ENCODE measurements around the gene KCNC1.

The KCNC1 gene

DNA sequence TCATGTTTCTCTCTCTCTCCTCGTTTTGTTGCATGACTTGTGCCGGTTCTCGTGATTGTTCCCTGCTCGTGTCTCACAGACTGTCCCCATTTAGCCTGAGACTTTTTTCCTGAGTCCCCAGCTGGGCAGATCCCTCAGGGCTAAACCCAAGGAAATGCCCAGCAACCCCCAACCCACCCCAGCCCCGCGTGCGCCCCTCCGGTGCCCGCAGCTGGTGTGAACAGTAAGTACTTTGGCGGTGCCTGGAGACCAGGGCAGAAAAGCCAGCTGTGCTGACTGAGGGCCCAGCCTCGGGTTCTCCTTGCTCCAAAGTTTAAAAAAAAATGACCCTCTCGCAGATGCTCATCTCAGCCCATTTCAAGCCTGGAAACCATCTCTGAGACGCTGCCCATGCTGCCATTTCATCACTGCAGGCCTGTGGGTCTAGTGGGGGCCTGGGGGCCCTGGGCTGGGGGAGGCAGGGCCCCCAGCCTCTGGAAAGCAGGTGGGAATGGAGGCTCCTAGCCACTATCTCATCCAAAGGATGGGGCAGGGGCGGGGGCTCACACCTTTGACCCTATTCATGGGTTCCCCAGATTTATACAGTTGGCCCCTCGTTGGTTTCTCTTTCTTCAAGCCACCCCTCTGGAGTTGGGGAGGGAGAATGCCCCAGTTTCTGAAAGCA, 41.8 kb downstream of the KCNC1 start:
- TF ChIP-seq SIN3A (IDR thresholded peaks at IDR 0.05; ENCODE audit: borderline replicate concordance, insufficient read depth, low read length) (no peak), POLR2AphosphoS5 (IDR thresholded peaks at IDR 0.05; ENCODE audit: low read depth, low read length) (no peak), TAF1 (IDR thresholded peaks at IDR 0.05; ENCODE audit: borderline replicate concordance, insufficient read depth, low read length) (no peak), FOXP2 (optimal IDR thresholded peaks at IDR 0.05; ENCODE audit: borderline replicate concordance, extremely low read depth, extremely low read length, insufficient read depth) (no peak)
- TF ChIP-seq, protein P1, sequence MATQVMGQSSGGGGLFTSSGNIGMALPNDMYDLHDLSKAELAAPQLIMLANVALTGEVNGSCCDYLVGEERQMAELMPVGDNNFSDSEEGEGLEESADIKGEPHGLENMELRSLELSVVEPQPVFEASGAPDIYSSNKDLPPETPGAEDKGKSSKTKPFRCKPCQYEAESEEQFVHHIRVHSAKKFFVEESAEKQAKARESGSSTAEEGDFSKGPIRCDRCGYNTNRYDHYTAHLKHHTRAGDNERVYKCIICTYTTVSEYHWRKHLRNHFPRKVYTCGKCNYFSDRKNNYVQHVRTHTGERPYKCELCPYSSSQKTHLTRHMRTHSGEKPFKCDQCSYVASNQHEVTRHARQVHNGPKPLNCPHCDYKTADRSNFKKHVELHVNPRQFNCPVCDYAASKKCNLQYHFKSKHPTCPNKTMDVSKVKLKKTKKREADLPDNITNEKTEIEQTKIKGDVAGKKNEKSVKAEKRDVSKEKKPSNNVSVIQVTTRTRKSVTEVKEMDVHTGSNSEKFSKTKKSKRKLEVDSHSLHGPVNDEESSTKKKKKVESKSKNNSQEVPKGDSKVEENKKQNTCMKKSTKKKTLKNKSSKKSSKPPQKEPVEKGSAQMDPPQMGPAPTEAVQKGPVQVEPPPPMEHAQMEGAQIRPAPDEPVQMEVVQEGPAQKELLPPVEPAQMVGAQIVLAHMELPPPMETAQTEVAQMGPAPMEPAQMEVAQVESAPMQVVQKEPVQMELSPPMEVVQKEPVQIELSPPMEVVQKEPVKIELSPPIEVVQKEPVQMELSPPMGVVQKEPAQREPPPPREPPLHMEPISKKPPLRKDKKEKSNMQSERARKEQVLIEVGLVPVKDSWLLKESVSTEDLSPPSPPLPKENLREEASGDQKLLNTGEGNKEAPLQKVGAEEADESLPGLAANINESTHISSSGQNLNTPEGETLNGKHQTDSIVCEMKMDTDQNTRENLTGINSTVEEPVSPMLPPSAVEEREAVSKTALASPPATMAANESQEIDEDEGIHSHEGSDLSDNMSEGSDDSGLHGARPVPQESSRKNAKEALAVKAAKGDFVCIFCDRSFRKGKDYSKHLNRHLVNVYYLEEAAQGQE (IDR thresholded peaks at IDR 0.05; ENCODE audit: insufficient read depth in 1 of 2, low read depth in 2 of 2, low read length in 2 of 2), result no peak

DNA sequence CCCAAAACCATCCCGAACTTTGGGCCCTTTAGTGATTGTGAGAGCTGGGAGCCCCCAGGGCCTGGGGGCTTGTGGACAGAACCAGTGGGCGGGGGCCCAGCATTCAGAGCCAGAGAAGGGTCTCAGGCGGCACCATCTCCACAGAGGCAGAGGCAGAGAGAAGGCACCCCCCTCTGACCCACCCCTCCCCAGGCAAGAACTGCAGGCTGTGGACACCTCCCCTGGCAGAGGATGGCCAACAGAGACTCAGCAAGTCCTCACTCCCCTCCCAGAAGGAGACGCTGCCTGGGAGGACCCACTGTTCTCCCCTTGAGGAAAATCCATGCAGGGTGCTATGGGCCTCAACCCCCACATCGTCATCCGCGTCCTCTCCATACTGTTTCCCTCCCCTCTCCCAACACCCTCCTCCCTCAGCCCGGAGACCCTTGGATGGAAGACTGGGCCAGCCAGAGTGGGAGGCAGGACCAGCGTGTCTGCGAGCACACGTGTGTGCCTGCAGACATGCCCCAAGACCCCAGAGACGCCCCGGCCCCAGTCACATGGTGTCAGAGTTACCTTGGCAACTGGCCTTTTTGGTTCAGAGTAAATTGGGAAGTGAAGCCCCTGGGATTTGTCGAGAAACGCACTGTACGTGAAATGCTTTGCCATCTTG, 42.6 kb downstream of the KCNC1 start:
- TF ChIP-seq TAF1 (IDR thresholded peaks at IDR 0.05; ENCODE audit: borderline replicate concordance, insufficient read depth, low read length), result no peak
- no peak for TF ChIP-seq POLR2AphosphoS5 (IDR thresholded peaks at IDR 0.05; ENCODE audit: low read depth, low read length)
- TF ChIP-seq, protein P1 (IDR thresholded peaks at IDR 0.05; ENCODE audit: insufficient read depth in 1 of 2, low read depth in 2 of 2, low read length in 2 of 2), result no peak
- TF ChIP-seq SIN3A (IDR thresholded peaks at IDR 0.05; ENCODE audit: borderline replicate concordance, insufficient read depth, low read length), result no peak
- TF ChIP-seq FOXP2 (optimal IDR thresholded peaks at IDR 0.05; ENCODE audit: borderline replicate concordance, extremely low read depth, extremely low read length, insufficient read depth), result no peak

DNA sequence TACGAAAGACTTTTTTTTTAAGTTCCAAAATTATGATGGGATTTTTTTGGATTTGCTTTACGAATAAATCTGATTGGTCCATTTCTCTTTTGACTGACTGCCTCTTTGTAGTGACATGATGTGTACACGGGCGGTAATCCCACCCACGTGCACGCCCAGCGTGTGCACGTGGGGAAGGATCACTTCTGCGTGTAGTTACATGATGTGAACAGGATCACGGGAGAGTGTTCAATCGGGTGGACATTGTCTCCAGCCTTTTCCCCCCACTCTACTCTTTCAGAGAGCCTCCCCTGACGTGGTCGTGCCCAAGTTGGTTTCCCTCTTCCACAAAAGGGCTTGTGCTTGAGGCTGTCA, 43.1 kb downstream of the KCNC1 start:
- TF ChIP-seq, protein P1 (IDR thresholded peaks at IDR 0.05; ENCODE audit: insufficient read depth in 1 of 2, low read depth in 2 of 2, low read length in 2 of 2), result no peak
- TF ChIP-seq SIN3A (IDR thresholded peaks at IDR 0.05; ENCODE audit: borderline replicate concordance, insufficient read depth, low read length) (no peak), POLR2AphosphoS5 (IDR thresholded peaks at IDR 0.05; ENCODE audit: low read depth, low read length) (no peak), FOXP2 (optimal IDR thresholded peaks at IDR 0.05; ENCODE audit: borderline replicate concordance, extremely low read depth, extremely low read length, insufficient read depth) (no peak), TAF1 (IDR thresholded peaks at IDR 0.05; ENCODE audit: borderline replicate concordance, insufficient read depth, low read length) (no peak)

DNA sequence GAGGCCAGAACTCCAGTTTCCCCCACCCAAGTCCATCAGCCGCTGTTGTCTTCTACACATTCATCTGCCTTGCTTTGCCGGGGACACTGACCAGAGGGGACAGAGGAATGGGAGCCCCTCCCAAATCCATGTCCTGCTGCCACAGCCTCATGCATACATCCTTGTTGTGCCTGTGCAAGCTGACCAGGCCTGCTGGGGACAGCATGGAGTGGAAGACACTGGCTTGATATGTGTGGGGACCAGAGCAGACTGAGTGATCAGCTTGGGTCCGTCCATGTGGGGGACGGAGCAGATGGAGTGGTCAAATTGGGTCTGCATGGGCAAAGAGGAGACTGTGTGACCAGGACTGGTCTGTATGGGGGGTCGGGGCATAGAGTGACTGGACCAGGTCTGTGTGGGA, 43.8 kb downstream of the KCNC1 start:
- no peak for TF ChIP-seq TAF1 (IDR thresholded peaks at IDR 0.05; ENCODE audit: borderline replicate concordance, insufficient read depth, low read length)
- TF ChIP-seq, protein P1 (IDR thresholded peaks at IDR 0.05; ENCODE audit: insufficient read depth in 1 of 2, low read depth in 2 of 2, low read length in 2 of 2), result no peak
- TF ChIP-seq FOXP2 (optimal IDR thresholded peaks at IDR 0.05; ENCODE audit: borderline replicate concordance, extremely low read depth, extremely low read length, insufficient read depth), result no peak
- no peak for TF ChIP-seq POLR2AphosphoS5 (IDR thresholded peaks at IDR 0.05; ENCODE audit: low read depth, low read length)
- no peak for TF ChIP-seq SIN3A (IDR thresholded peaks at IDR 0.05; ENCODE audit: borderline replicate concordance, insufficient read depth, low read length)
